Mesothelial cell of epicardium (in vitro differentiated cells): ENCODE results near the gene HOXA2. TPM values are rescaled to one million over a fixed set of nuclear protein-coding genes. Genes with fewer than 3 reads are reported as not detected.
A peak's percentile ranks its signal among the peaks of the same experiment; 100 is the strongest.

Experiments
- DNase-seq, 2 experiments: peaks; one replicate each; pipeline ENCODE4 v3.0.0; 2021; ENCODE audit warnings: low spot score in 2 of 2; ENCODE audit not compliant: unreplicated experiment in 2 of 2
- H3K27ac Mint-ChIP-seq: 2 replicates; pipeline ENCODE4 v1.8.0; 2021; ENCODE audit warnings: mixed read lengths
- H3K27me3 Mint-ChIP-seq: 2 replicates; pipeline ENCODE4 v1.8.0; 2021; ENCODE audit warnings: low read depth, mixed read lengths
- H3K36me3 Mint-ChIP-seq: 2 replicates; pipeline ENCODE4 v1.8.0; 2021; ENCODE audit warnings: mixed read lengths
- H3K4me1 Mint-ChIP-seq: 2 replicates; pipeline ENCODE4 v1.8.0; 2021; ENCODE audit warnings: mixed read lengths
- H3K4me3 Mint-ChIP-seq: 2 replicates; pipeline ENCODE4 v1.8.0; 2021; ENCODE audit warnings: mild to moderate bottlenecking, moderate library complexity, mixed read lengths
- H3K9me3 Mint-ChIP-seq: 2 replicates; pipeline ENCODE4 v1.8.0; 2021; ENCODE audit warnings: mixed read lengths
- CTCF ChIP-seq: fragments of 200-600 bp; sonication (generic); IDR thresholded peaks from one replicate; pipeline ENCODE4 v1.5.0; 2021; ENCODE audit warnings: antibody characterized with exemption; ENCODE audit not compliant: unreplicated experiment
- total RNA-seq: library from RNA; stranded (reverse); gene quantifications from 3 replicates; pipeline ENCODE4 v1.2.1, GENCODE V29; 2021

The HOXA2 gene
- total RNA-seq, 1 donor from 2014 or later: 33.9 TPM

DNA sequence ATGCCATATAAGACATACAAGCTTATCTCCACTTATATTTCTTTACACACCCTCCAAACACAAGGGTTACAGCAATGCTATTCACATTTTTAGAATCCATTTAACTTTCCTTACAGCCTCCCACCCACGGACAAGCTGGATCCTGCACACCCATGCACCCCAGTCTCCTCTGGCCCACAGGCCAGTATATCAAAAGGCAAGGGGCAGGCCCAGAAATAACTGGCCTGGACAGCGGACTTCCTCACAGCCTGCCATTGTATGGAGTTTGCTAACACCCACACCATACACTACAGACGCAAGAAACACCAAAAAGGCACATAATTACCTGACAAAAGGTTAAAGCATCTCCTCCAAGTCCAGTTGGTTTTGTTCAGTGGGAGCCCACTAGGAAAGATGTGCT is 16.1 kb upstream of the HOXA2 start:
- H3K4me1 Mint-ChIP-seq: peaks cover 73% of the 10 kb centered on the region
- H3K27me3 Mint-ChIP-seq: no peaks in the 10 kb centered on the region
- peak in 1 of 2 experiments; percentile 44 for DNase-seq
- H3K9me3 Mint-ChIP-seq: no peaks in the 10 kb centered on the region
- peaks cover 36% of the 10 kb centered on the region for H3K36me3 Mint-ChIP-seq
- H3K4me3 Mint-ChIP-seq: peak overlapping the region; percentile 88
- no peak for TF ChIP-seq CTCF
- peak overlapping the region; percentile 100 for H3K27ac Mint-ChIP-seq

DNA sequence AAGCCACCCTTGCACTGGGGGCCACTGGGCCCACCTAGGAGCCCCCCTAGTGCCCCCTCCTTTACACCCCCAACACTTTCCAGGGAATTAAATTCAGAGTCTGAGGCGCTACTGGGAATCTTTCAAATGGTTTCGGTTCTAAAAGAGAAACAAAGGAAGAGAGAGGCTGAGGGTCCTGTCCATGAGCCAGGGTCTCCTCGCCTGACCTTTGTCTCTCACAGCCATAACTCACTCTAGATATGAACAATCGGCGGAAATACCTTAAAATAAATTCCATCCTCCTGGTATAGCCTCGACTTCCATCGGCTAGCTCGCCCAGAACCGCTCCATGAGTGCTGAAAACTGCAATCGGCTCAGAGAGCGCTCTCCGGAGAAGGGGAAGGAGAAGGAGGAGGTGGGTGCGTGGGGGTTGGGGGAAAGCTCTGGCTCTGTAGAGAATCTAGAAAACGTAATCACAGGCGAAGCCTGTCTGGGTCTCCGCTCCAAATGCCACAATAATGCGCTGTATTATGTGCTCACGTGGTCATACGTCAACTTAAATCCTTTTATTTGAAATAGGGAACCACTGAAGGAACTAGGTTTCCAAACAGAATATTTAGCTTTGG is 15.5 kb upstream of the HOXA2 start:
- peaks cover 67% of the 10 kb centered on the region for H3K4me1 Mint-ChIP-seq
- peak in 1 of 2 experiments; percentile 60 for DNase-seq

GRCh38 chr7:27116962-27117886 is 14.7 kb upstream of the HOXA2 start:
- peak overlapping the region; percentile 100 for H3K27ac Mint-ChIP-seq
- H3K27me3 Mint-ChIP-seq: no peaks in the 10 kb centered on the region
- peak in 1 of 2 experiments; percentile 53 for DNase-seq
- H3K4me3 Mint-ChIP-seq: peak overlapping the region; percentile 88
- H3K4me1 Mint-ChIP-seq: peaks cover 59% of the 10 kb centered on the region
- no peak for TF ChIP-seq CTCF
- H3K9me3 Mint-ChIP-seq: no peaks in the 10 kb centered on the region
- H3K36me3 Mint-ChIP-seq: peaks cover 27% of the 10 kb centered on the region

More for the DNA sequence above, 15.5 kb upstream of the HOXA2 start:
- no peaks in the 10 kb centered on the region for H3K27me3 Mint-ChIP-seq
- peaks cover 33% of the 10 kb centered on the region for H3K36me3 Mint-ChIP-seq
- no peaks in the 10 kb centered on the region for H3K9me3 Mint-ChIP-seq
- no peak for TF ChIP-seq CTCF
- H3K27ac Mint-ChIP-seq: peak overlapping the region; percentile 100
- peak overlapping the region; percentile 88 for H3K4me3 Mint-ChIP-seq

- Mint-ChIP-seq H3K4me1 (peaks cover 57% of the 10 kb centered on the region), H3K36me3 (peaks cover 21% of the 10 kb centered on the region), H3K9me3 (no peaks in the 10 kb centered on the region), H3K27ac (peak overlapping the region; percentile 100), H3K27me3 (no peaks in the 10 kb centered on the region), H3K4me3 (peak overlapping the region; percentile 88)
- no peak for TF ChIP-seq CTCF
- peak in 1 of 2 experiments; percentile 42 for DNase-seq
Observed at GRCh38 chr7:27116031-27116961, 13.8 kb upstream of the HOXA2 start.
